Activated T-helper 17 cell treated with anti-CD3 and anti-CD28 coated beads, Interleukin-2, amount 50 U/mL, for 72 hours (primary cell): Measurements from ENCODE around the gene UNKL. TPM values are rescaled to one million over a fixed set of nuclear protein-coding genes. Genes with fewer than 3 reads are reported as not detected.
A peak's percentile ranks its signal among the peaks of the same experiment; 100 is the strongest.
"Not testable (repeated sequence)": the region's sequence is repeated elsewhere in the genome, so short reads cannot be mapped to it uniquely, and the experiment has no call there.

ENCODE experiments used
- ATAC-seq: fragments of 150-1000 bp; cut with Tn5 transposase; replicated peaks from 2 replicates; pipeline ENCODE4 v1.10.0; 2021; ENCODE audit warnings: mild to moderate bottlenecking, moderate library complexity
- H3K27ac Mint-ChIP-seq: one replicate; pipeline ENCODE4 v1.8.0; 2022; ENCODE audit warnings: mixed read lengths
- H3K27me3 Mint-ChIP-seq: one replicate; pipeline ENCODE4 v1.8.0; 2022; ENCODE audit warnings: mixed read lengths
- H3K36me3 Mint-ChIP-seq: one replicate; pipeline ENCODE4 v1.8.0; 2022; ENCODE audit warnings: low read depth, mild to moderate bottlenecking, mixed read lengths
- H3K4me1 Mint-ChIP-seq: one replicate; pipeline ENCODE4 v1.8.0; 2022; ENCODE audit warnings: mixed read lengths
- H3K4me3 Mint-ChIP-seq: one replicate; pipeline ENCODE4 v1.8.0; 2022; ENCODE audit warnings: mild to moderate bottlenecking, mixed read lengths
- H3K9me3 Mint-ChIP-seq: one replicate; pipeline ENCODE4 v1.8.0; 2022; ENCODE audit warnings: mixed read lengths
- total RNA-seq, 2 donors: library from RNA; stranded (reverse); gene quantifications; one replicate each; pipeline ENCODE4 v1.2.3, GENCODE V29; 2022

Gene UNKL
- total RNA-seq, 2 donors from 2014 or later: 36.4 to 76.4 TPM

DNA sequence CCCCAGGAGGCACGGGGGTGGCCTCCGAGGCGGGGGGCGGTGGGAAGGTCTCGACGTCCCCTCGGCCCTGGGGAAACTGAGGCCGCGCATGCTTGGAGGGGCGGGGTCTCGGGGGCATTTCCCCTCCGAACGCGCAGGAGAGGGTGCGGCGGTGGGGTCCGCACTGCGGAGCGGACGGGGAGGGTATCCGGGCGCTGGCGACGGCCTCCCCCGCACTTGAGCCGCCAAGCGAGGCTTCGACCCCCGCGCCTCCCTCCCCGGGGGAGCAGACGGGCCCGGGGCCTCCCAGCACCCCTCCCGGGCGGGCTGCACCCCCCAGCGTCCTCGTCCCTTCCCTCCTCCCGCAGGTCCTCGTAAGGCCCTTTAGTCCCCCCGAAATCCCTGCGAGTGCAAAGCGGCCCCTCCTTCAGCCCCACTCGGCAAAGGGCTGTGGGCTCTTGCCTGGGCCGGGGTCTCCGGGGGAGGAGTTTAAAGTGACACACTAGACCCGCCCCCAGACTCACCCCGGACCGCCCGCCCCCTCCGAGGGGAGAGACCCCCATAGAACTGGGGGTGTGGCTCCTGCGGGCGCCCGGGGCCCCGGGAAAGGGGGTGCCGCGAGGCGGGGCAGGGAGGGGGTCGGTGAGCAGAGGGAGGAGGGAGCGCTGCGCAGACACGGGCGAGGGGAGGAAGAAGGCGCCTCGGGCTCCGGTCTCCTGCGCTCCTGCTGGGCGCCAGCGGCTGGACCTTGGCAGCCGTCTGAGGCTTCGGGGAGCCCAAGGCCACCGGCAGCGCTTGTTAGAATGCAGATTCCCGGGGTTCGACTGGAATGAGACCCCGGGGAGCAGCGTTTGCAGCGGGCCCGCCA lies 80.4 kb downstream of the UNKL start:
- H3K4me1 Mint-ChIP-seq: no peaks in the 10 kb centered on the region
- H3K27ac Mint-ChIP-seq: no peak overlapping the region
- no peaks in the 10 kb centered on the region for H3K36me3 Mint-ChIP-seq
- ATAC-seq: no peak
- H3K27me3 Mint-ChIP-seq: no peaks in the 10 kb centered on the region
- H3K9me3 Mint-ChIP-seq: no peaks in the 10 kb centered on the region
- H3K4me3 Mint-ChIP-seq: no peak overlapping the region

DNA sequence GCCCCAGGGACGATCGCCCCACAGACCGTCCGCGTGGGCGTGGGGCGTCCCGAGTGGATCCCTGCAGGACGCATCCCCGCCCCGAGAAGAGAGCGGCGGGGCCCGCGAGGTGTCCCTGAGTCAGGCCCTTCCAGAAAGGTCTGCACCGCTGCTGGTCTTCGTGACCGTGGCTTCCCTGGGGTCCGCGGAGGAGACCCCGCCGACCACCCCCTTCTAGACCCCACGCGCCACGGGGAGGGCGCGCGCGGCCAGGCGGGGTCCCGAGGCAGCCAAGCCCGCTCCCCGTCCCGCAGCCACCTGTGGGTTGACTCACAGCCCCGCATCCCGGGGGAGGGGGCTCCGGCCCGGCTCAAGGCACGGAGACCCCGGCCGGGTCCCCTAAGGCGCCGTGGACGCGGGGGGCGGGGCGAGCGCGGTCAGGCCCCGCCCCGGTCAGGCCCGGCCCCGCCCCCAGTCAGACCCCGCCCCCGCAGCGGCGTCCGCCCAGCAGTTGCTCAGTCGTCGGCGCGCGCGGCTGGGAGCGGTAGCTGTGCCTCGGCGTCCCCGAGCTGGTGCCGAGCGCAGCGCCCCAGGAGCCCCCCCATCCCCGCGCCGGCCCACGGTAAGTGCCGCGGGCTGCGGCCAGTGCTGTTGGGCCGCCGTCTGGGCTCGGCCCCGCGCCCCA lies 81.2 kb downstream of the UNKL start, which contains the start of gene BAIAP3:
Gene BAIAP3, plus strand, starts transcription at position 497 of the 664 bp plus-strand sequence. CDS start 4,905 bp downstream, outside the sequence.
- Mint-ChIP-seq H3K36me3 (no peaks in the 10 kb centered on the region), H3K4me3 (peak within 1 kb of the TSS; percentile 54), H3K27me3 (no peaks in the 10 kb centered on the region), H3K4me1 (no peaks in the 10 kb centered on the region), H3K9me3 (no peaks in the 10 kb centered on the region), H3K27ac (peak within 1 kb of the TSS; percentile 62)
- peak; percentile 66 for ATAC-seq

GRCh38 chr16:1332618-1333148 lies 81.8 kb downstream of the UNKL start:
- Mint-ChIP-seq H3K27me3 (no peaks in the 10 kb centered on the region), H3K27ac (peak overlapping the region; percentile 62), H3K9me3 (no peaks in the 10 kb centered on the region), H3K4me1 (no peaks in the 10 kb centered on the region), H3K4me3 (peak overlapping the region; percentile 54), H3K36me3 (no peaks in the 10 kb centered on the region)
- ATAC-seq: no peak

- peak overlapping the region; percentile 54 for H3K4me3 Mint-ChIP-seq
- ATAC-seq: peak; percentile 39
- no peaks in the 10 kb centered on the region for H3K4me1 Mint-ChIP-seq
- H3K9me3 Mint-ChIP-seq: no peaks in the 10 kb centered on the region
- H3K36me3 Mint-ChIP-seq: no peaks in the 10 kb centered on the region
- H3K27ac Mint-ChIP-seq: peak overlapping the region; percentile 62
- H3K27me3 Mint-ChIP-seq: no peaks in the 10 kb centered on the region
Observed at GRCh38 chr16:1331712-1332617, 82.5 kb downstream of the UNKL start.

GRCh38 chr16:1330931-1331711 lies 83.4 kb downstream of the UNKL start:
- H3K27me3 Mint-ChIP-seq: no peaks in the 10 kb centered on the region
- peak overlapping the region; percentile 54 for H3K4me3 Mint-ChIP-seq
- ATAC-seq: no peak
- no peaks in the 10 kb centered on the region for H3K4me1 Mint-ChIP-seq
- no peaks in the 10 kb centered on the region for H3K9me3 Mint-ChIP-seq
- H3K36me3 Mint-ChIP-seq: no peaks in the 10 kb centered on the region
- H3K27ac Mint-ChIP-seq: no peak overlapping the region

GRCh38 chr16:1330260-1330914 lies 84.1 kb downstream of the UNKL start:
- peaks cover 2% of the 10 kb centered on the region for H3K36me3 Mint-ChIP-seq
- ATAC-seq: peak; percentile 42
- H3K9me3 Mint-ChIP-seq: no peaks in the 10 kb centered on the region
- H3K27ac Mint-ChIP-seq: no peak overlapping the region
- H3K4me1 Mint-ChIP-seq: no peaks in the 10 kb centered on the region
- no peaks in the 10 kb centered on the region for H3K27me3 Mint-ChIP-seq
- H3K4me3 Mint-ChIP-seq: no peak overlapping the region

GRCh38 chr16:1328961-1329360 lies 85.5 kb downstream of the UNKL start:
- not testable (repeated sequence) for H3K27me3 Mint-ChIP-seq, H3K9me3 Mint-ChIP-seq, H3K4me1 Mint-ChIP-seq, ATAC-seq, H3K4me3 Mint-ChIP-seq, H3K27ac Mint-ChIP-seq
- H3K36me3 Mint-ChIP-seq: peaks cover 17% of the 10 kb centered on the region

GRCh38 chr16:1328136-1328535 lies 86.4 kb downstream of the UNKL start:
- not testable (repeated sequence) for H3K27me3 Mint-ChIP-seq, H3K9me3 Mint-ChIP-seq, H3K4me1 Mint-ChIP-seq, H3K4me3 Mint-ChIP-seq, ATAC-seq, H3K27ac Mint-ChIP-seq
- H3K36me3 Mint-ChIP-seq: peaks cover 25% of the 10 kb centered on the region

GRCh38 chr16:1327619-1327947 lies 86.9 kb downstream of the UNKL start:
- no peak for ATAC-seq
- no peaks in the 10 kb centered on the region for H3K27me3 Mint-ChIP-seq
- H3K36me3 Mint-ChIP-seq: peaks cover 30% of the 10 kb centered on the region
- H3K4me3 Mint-ChIP-seq: no peak overlapping the region
- H3K9me3 Mint-ChIP-seq: no peaks in the 10 kb centered on the region
- no peak overlapping the region for H3K27ac Mint-ChIP-seq
- H3K4me1 Mint-ChIP-seq: no peaks in the 10 kb centered on the region

- Mint-ChIP-seq H3K9me3 (no peaks in the 10 kb centered on the region), H3K36me3 (peaks cover 35% of the 10 kb centered on the region), H3K27me3 (no peaks in the 10 kb centered on the region), H3K4me1 (no peaks in the 10 kb centered on the region), H3K4me3 (no peak overlapping the region), H3K27ac (no peak overlapping the region)
- no peak for ATAC-seq
Observed at GRCh38 chr16:1326946-1327618, 87.4 kb downstream of the UNKL start.

DNA sequence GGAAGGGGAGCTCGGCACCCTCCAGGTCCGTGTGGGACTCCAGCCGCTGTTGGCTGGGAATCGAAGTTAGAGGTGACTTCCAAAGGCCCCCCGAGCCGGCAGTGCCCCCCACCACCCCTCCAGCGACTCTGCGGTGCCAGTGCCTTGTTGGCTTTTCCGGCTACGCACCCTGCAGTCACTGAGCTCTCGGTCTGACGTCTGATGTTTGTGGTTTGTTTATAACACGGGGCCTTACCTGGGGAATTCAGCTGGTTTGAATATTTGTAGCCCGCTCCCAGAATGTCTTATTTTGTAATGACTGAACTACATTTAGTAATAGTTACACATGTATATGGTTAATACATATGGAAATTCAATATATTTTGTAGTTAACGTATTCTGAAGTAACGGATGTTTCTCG lies 88.1 kb downstream of the UNKL start:
- H3K4me3 Mint-ChIP-seq: no peak overlapping the region
- H3K27ac Mint-ChIP-seq: no peak overlapping the region
- ATAC-seq: no peak
- H3K9me3 Mint-ChIP-seq: no peaks in the 10 kb centered on the region
- peaks cover 41% of the 10 kb centered on the region for H3K36me3 Mint-ChIP-seq
- H3K4me1 Mint-ChIP-seq: no peaks in the 10 kb centered on the region
- H3K27me3 Mint-ChIP-seq: no peaks in the 10 kb centered on the region

- Mint-ChIP-seq H3K4me1 (no peaks in the 10 kb centered on the region), H3K9me3 (no peaks in the 10 kb centered on the region), H3K4me3 (no peak overlapping the region), H3K27ac (no peak overlapping the region), H3K27me3 (no peaks in the 10 kb centered on the region), H3K36me3 (peaks cover 46% of the 10 kb centered on the region)
- peak; percentile 16 for ATAC-seq
Observed at GRCh38 chr16:1325673-1326371, 88.7 kb downstream of the UNKL start.
